GM21526 (cell line): ENCODE data around the gene RPS6KA4.
"Not testable (repeated sequence)": the region's sequence is repeated elsewhere in the genome, so short reads cannot be mapped to it uniquely, and the experiment has no call there.

Experiments used
- ATAC-seq: cut with Tn5 transposase; IDR thresholded peaks from one replicate; pipeline ENCODE4 v1.9.1; 2021; ENCODE audit warnings: moderate library complexity; ENCODE audit not compliant: unreplicated experiment, low FRiP score

The RPS6KA4 gene

GRCh38 chr11:64358907-64359711, at the start of gene RPS6KA4:
RPS6KA4 (plus strand) TSS chr11:64359162; CDS start chr11:64359236, 74 bp downstream.
- no peak for ATAC-seq

GRCh38 chr11:64312947-64313346, 46.0 kb upstream of the RPS6KA4 start:
- no peak for ATAC-seq

GRCh38 chr11:64313491-64314145, 45.3 kb upstream of the RPS6KA4 start:
- ATAC-seq, result no peak

GRCh38 chr11:64314146-64314804, 44.7 kb upstream of the RPS6KA4 start:
- no peak for ATAC-seq

- no peak for ATAC-seq
Observed at GRCh38 chr11:64314805-64315561, 44.0 kb upstream of the RPS6KA4 start.

- ATAC-seq, result not testable (repeated sequence)
Observed at GRCh38 chr11:64315667-64316526, 43.1 kb upstream of the RPS6KA4 start.

- ATAC-seq, result peak; percentile 3
Observed at GRCh38 chr11:64316672-64317324, 42.2 kb upstream of the RPS6KA4 start.

- peak; percentile 48 for ATAC-seq
Observed at GRCh38 chr11:64317325-64317960, 41.5 kb upstream of the RPS6KA4 start, which contains the start of gene TRMT112. TRMT112 (minus strand) TSS chr11:64317559; CDS start chr11:64317526, 33 bp downstream.

GRCh38 chr11:64317961-64318765, 40.8 kb upstream of the RPS6KA4 start, which contains the start of gene PRDX5:
PRDX5 (plus strand) TSS chr11:64318121; CDS start chr11:64318216, 95 bp downstream.
- peak; percentile 60 for ATAC-seq

GRCh38 chr11:64318766-64319761, 39.9 kb upstream of the RPS6KA4 start:
- ATAC-seq, result no peak

GRCh38 chr11:64320556-64320955, 38.4 kb upstream of the RPS6KA4 start:
- no peak for ATAC-seq

GRCh38 chr11:64321026-64321425, 37.9 kb upstream of the RPS6KA4 start:
- no peak for ATAC-seq

GRCh38 chr11:64321533-64321932, 37.4 kb upstream of the RPS6KA4 start:
- no peak for ATAC-seq

GRCh38 chr11:64322925-64323260, 36.1 kb upstream of the RPS6KA4 start:
- no peak for ATAC-seq

- ATAC-seq, result no peak
Observed at GRCh38 chr11:64323373-64323772, 35.6 kb upstream of the RPS6KA4 start.

GRCh38 chr11:64323984-64324383, 35.0 kb upstream of the RPS6KA4 start:
- ATAC-seq, result not testable (repeated sequence)
